IMR-90 (cell line): Measurements from ENCODE around the gene GLCCI1.

Source experiments
- CEBPB ChIP-seq: IDR thresholded peaks from 2 replicates; pipeline ENCODE4 v1.6.1; 2012; ENCODE audit warnings: low read depth, low read length, improper control_type of control experiment
- CHD1 ChIP-seq: IDR thresholded peaks from 2 replicates; pipeline ENCODE4 v1.6.1; 2012; ENCODE audit warnings: low read depth, low read length, improper control_type of control experiment
- FOS ChIP-seq: fragments of 150-350 bp; IDR thresholded peaks from 2 replicates; pipeline ENCODE4 v1.6.1; 2016; ENCODE audit warnings: low read depth, low read length
- POLR2A ChIP-seq: IDR thresholded peaks from 2 replicates; pipeline ENCODE4 v1.6.1; 2012; ENCODE audit warnings: mild to moderate bottlenecking, low read depth, low read length
- RAD21 ChIP-seq: IDR thresholded peaks from 2 replicates; pipeline ENCODE4 v1.6.1; 2012; ENCODE audit warnings: low read length, improper control_type of control experiment
- RCOR1 ChIP-seq: IDR thresholded peaks from 2 replicates; pipeline ENCODE4 v1.6.1; 2012; ENCODE audit warnings: mild to moderate bottlenecking, low read length, improper control_type of control experiment; ENCODE audit not compliant: insufficient replicate concordance
- SMC3 ChIP-seq: fragments of 150-350 bp; IDR thresholded peaks from 2 replicates; pipeline ENCODE4 v1.6.1; 2016; ENCODE audit warnings: low read depth, mild to moderate bottlenecking, antibody characterized with exemption, low read length, moderate library complexity
- TF ChIP-seq, protein P1 (sequence below): conservative IDR thresholded peaks from 2 replicates; pipeline ENCODE4 v1.5.1; 2012; ENCODE audit warnings: mild to moderate bottlenecking, low read depth, low read length, improper control_type of control experiment
- TF ChIP-seq, protein P2 (sequence below): fragments of 150-350 bp; IDR thresholded peaks from 2 replicates; pipeline ENCODE4 v1.6.1; 2016; ENCODE audit warnings: low read depth, mild to moderate bottlenecking, low read length, moderate library complexity, borderline replicate concordance

DNA sequence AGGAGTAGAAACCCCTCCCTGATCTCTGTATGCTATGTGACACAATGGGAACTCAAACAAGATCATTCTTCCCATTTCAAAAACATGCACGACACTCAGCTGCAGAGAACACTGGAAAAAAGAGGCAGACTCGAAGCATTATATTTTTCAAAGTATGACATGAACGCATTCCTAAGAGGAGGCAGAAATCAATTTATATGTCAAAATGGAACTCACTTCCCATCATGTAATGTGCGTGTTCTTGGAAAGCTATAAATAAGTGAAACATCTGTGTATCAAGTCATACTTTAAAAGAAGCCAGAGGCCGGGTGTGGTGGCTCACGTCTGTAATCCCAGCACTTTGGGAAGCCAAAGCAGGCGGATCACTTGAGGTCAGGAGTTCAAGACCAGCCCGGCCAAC lies 150.7 kb downstream of the GLCCI1 start:
- TF ChIP-seq CHD1 (no peak), SMC3 (no peak), RAD21 (no peak), RCOR1 (no peak), POLR2A (no peak), FOS (no peak), CEBPB (no peak)
- TF ChIP-seq, protein P1, sequence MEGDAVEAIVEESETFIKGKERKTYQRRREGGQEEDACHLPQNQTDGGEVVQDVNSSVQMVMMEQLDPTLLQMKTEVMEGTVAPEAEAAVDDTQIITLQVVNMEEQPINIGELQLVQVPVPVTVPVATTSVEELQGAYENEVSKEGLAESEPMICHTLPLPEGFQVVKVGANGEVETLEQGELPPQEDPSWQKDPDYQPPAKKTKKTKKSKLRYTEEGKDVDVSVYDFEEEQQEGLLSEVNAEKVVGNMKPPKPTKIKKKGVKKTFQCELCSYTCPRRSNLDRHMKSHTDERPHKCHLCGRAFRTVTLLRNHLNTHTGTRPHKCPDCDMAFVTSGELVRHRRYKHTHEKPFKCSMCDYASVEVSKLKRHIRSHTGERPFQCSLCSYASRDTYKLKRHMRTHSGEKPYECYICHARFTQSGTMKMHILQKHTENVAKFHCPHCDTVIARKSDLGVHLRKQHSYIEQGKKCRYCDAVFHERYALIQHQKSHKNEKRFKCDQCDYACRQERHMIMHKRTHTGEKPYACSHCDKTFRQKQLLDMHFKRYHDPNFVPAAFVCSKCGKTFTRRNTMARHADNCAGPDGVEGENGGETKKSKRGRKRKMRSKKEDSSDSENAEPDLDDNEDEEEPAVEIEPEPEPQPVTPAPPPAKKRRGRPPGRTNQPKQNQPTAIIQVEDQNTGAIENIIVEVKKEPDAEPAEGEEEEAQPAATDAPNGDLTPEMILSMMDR = no peak
- TF ChIP-seq, protein P2, sequence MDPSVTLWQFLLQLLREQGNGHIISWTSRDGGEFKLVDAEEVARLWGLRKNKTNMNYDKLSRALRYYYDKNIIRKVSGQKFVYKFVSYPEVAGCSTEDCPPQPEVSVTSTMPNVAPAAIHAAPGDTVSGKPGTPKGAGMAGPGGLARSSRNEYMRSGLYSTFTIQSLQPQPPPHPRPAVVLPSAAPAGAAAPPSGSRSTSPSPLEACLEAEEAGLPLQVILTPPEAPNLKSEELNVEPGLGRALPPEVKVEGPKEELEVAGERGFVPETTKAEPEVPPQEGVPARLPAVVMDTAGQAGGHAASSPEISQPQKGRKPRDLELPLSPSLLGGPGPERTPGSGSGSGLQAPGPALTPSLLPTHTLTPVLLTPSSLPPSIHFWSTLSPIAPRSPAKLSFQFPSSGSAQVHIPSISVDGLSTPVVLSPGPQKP = no peak
